HG03103 (cell line): ENCODE measurements around the gene PLA2G7.
"Not testable (repeated sequence)": the region's sequence is repeated elsewhere in the genome, so short reads cannot be mapped to it uniquely, and the experiment has no call there.

ENCODE experiments used
- ATAC-seq: cut with Tn5 transposase; IDR thresholded peaks from one replicate; pipeline ENCODE4 v1.9.1; 2021; ENCODE audit warnings: low read depth; ENCODE audit not compliant: unreplicated experiment

Gene PLA2G7

DNA sequence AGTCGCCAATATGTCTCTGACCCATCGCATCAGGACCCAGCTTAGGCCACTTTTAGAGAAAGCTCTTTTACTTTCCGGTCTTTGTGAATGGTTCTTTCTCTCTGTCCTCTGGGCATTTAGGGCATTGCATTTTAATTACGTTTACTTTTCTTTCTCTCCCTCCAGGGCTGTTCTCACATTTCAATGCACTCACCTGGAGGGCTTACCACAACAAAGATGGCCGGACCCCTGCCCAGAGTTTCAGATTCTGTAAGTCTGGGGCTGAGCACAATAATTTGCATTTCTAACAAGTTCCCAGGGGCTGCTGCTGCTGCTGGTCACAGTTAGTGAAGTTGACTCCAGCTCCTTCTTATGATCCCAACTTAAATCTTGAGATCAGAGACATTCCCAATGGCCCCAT is 14.6 kb upstream of the PLA2G7 start:
- no peak for ATAC-seq

DNA sequence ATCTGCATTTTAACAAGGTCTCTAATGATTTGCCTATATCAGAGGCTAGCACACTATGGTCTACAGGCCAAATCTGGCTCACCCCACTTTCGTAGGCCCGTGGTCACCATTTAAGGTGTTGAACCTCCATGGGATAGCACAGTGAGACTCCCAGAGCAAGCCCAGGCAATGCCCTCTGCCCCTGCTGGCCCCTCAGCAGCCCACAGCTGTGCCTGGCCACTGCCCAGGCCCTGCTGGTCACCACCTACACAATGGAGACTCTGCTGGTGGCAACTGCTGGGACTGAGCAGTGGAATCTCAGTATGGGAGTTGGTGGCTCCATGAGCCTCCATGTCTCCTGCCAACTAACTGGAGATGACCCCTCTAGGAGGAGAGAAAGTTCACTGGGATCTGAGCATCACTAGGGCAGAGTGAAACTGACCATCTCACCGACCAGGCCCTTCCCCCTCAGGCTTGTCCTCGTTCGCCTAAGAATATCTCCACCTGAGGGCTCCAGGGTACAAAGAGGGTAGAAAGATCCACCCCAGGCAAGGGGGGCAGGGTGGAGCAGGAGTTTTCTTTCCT is 13.8 kb upstream of the PLA2G7 start:
- no peak for ATAC-seq

DNA sequence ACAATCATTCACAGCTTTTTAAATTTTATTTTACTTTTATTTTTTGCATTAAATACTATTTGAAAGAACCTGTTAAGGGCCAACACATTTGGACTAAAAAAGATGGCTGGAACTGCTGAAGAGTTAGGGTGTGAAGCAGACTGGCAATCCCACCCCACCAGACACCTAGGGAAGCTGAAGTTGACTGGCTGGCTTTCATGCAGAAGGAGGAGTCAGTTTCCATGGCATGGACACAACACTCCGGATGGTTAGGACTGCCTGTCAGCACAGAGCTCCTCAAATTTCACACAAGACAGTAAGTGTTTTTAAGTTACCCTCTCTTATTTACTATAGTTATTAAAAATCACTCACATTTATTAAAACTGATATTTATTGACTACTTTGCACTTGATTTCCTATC is 11.5 kb upstream of the PLA2G7 start, which contains the start of gene ANKRD66:
TSS of gene ANKRD66 (plus strand) at position 238 of the 400 bp plus-strand sequence. CDS start 5,016 bp downstream, outside the sequence.
- ATAC-seq = no peak

DNA sequence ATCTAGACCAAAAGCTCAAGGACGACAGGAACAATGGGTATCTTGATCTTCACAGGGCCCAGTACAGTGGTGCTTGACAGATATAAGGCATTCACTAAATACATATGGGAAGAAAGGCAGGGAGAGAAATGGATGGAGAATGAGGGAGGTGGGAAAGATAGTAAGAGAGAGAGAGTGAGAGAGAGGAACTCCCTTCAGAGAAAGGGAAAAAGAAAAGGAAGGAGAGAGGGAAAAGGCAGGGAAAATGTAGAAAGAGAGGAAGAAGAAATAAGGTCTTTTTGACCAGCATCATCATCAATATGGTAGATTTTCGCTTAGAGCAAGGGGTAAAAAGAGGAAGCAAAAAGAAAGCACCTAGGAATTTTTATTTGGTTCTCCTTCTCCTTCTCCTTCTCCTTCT is 10.8 kb upstream of the PLA2G7 start:
- ATAC-seq = no peak

DNA sequence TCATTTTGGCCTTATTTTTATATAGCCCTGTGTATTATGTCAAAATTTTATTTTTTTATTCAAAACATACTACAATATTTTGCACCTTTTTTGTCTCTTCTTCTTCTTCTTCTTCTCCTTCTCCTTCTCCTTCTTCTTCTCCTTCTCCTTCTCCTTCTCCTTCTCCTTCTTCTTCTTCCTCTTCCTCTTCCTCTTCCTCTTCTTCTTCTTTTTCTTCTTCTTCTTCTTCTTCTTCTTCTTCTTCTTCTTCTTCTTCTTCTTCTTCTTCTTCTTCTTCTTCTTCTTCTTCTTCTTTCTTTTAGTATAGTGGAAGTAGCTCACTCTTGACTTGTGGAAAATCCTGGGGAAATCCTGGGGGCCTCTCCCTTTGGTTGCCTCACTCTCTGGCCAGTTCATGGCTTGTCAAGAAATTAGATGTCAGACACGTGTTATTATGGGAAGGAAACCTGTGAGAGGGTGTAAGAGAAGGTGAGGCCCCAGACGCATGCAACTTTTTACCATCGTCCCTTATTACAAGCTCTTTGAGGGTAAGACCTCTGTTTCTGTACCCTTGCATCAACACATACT is 9.1 kb upstream of the PLA2G7 start:
- not testable (repeated sequence) for ATAC-seq

DNA sequence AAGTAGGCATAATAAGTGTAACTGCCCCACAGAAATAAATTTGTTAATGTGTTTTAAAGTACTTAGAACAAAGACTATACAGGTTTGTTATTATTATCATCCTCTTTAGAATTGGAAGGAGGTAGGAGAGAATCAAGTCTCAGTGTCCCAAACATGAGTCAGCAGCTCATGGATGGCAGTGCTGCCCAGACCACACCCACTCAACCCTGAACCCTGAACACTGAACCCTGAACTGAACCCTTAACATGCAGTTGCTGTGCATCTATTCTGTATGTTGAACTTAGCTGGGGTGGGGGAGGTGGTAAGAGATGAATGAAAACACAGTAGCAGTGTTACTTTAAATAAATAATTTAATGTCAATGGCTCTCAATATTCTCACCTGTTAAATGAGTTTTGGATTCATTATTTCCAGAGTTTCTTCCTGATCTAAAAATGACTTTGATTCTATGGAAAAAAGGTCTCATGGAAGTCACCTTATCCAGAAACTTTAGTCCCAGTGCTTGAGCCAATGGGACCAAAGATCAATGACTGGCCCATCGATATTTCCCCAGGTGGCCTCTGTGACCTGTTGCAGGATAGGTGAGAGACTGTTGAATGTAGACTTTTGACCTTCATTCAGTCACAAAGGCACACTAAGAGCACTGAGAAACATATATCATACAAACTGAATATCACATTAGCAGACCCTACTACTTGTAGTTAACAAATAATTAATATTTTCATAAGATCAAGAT is 8.4 kb upstream of the PLA2G7 start:
- ATAC-seq = no peak

DNA sequence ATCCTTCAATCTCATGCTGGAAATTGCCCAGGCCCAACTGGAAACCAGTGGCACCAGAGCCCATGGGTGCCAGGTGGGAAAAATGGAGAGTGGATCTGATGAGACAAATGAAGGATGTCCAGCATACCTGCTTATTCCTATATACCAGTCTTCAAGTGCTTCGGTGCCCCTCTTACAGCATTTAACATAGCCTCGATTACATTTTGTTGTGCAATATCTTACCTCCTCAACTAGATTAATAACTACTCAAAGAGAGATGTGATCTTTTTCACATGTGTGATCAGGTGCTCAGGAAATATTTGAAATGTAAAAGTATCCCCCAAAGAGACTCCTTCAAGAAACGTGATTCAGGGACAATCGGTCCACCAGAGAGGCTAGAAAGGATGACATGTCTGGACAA is 6.7 kb upstream of the PLA2G7 start:
- ATAC-seq = no peak

DNA sequence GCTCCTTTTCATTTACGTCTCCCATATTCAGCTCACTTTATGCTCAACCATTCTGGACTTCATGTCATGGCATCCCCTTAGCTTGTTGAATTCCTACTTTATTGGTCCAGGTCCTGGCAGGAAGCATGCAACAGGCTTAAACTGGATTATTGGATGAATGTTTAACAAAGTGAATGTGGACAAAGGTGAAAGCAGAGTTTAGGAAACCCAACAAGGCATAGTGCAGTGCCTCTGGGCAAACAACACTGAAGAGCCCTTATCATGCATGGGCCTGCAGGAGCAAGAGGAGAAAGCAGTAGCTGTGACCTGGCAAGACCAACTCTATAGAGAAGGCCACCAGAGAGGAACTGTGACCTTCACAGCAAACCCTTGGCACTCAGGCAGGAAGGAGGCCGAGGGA is 6.3 kb upstream of the PLA2G7 start:
- ATAC-seq = no peak

DNA sequence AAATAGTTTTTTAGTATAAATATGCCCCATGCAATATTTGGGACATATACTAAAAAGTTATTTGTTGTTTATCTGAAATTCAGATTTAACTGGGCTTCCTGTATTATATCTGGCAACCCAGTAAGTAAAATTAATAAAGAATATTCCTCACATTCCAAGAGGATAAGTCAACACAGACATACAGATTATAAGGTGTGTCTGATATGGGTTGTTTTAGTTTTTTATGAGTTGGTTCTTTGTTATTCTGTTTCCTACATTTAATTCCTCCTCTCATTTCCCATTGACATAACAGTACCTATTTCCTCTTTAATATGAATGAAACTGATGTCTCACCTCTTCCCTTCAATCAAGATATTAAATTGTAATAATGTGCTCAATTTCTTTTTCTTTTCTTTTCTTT is 1.7 kb upstream of the PLA2G7 start:
- no peak for ATAC-seq

DNA sequence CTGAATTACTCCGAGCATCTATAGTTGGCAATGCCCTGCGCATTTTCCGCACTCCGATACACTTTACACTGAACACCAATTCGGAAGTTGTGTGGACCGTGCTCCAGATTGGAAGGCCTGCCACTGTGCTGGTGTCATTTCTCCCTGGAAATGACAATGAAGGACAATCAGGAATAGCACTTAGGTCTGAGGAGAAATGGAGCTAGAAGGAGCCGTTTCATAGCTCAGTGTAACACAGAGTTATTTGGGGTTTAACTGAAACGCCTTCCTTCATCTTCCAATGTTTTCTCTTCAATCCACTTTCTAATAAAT is 501 bp upstream of the PLA2G7 start:
- no peak for ATAC-seq

DNA sequence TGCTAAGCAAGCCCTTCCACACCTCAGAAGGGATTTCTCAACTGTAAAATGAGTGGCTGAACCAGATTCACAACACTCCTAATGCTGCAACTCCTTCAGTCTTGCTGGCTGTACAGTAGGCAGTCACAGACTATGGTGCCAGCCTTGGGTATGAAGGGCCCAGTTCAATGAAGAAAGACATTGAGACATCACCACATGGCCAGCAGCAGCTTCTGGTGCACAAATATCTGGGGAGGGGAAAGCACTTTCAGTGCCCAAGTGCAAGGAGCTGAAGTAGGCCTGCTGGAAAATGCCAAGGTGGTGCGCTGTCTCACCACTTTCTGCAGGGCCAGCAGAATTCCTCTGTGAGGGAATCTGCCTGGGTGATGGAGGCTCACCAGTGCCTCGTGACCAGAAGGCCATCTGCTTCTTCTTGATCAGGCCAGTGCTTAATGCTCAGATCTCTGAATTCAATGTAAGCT is 1.8 kb downstream of the PLA2G7 start:
- ATAC-seq = no peak

DNA sequence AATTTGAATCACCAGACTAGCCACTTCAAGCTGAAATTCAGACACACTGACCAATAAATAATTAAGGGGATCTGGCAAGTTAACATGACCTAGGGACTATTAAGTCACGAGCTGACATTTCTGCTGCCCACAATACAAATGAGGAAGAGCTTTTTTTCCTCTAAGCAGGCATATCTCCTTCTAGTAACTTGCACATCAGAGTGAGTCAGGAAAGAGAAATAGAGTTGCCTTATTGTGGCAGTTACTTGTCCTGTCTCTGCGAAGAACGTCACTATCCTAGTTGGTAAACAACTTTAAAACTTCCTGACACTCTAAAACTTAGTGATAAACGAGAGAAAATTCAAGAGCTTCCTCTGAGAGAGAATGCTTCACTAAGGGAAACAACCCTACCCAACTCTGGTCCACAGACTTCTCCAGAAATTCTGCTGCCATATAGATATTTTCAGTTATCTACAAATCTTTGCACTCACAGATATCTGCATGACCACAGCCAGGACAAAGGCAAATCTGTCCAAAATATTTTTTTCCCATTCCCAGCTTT is 4.2 kb downstream of the PLA2G7 start:
- no peak for ATAC-seq

DNA sequence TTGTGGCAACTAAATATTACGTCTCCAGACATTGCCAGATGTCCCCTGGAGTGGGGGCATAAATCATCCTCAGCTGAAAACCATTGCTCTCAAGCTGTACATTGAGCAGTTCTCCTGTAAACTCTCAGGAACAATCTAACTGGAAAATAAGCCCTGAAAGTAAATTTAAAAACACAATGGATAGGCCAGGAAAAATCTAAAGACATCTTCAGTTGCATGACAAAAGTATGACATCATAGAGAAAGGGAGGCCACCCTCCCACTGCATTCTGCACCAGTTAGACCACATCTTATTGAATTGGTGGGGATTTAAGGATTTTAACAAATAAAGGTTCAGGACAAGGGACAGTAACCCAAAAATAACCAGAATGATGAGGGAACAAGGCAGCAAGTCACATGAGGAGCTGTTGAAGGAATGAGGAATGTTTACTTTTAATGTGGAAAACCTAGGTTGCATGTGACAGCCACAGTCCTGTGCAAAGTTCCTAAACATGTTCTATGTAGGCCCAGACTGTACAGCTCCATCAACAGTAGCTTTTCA is 5.3 kb downstream of the PLA2G7 start:
- ATAC-seq = no peak

DNA sequence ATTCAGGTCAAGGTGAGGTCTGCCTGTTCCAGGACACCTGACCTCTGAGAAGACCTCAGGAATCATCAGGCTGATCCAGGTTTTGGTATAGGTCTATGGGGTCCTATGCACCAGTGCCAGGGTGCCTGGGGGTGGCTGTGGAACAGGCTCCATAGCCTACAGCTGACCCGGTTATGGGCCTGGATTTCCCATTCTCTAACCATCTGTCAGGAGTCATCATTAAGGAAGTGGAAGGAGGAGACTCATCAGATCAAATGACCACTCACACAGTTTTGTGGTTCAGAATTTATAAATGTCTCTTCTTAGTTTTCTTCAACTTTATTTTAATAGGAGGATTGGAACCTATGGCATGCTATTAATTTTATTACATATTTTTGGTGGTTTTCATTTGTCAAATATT is 14.8 kb downstream of the PLA2G7 start:
- no peak for ATAC-seq

DNA sequence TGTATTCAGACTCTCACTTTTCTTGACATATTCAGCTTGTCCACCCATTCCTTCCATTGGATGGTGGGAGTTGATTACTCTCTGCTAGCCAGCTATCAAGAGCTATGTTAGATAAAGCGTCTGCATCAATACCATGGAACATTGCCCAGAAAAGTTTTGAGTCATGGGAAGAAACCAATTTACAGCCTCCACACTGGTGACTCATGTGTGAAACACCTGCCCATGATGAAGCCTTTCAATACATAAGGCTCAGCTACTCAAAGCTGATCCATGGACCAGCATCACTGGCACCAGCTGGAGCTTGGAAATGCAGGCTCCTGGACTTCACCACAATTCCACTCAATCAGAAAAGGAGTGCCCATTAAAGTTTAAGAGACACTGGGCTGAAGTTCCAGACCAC is 16.1 kb downstream of the PLA2G7 start:
- ATAC-seq = no peak

DNA sequence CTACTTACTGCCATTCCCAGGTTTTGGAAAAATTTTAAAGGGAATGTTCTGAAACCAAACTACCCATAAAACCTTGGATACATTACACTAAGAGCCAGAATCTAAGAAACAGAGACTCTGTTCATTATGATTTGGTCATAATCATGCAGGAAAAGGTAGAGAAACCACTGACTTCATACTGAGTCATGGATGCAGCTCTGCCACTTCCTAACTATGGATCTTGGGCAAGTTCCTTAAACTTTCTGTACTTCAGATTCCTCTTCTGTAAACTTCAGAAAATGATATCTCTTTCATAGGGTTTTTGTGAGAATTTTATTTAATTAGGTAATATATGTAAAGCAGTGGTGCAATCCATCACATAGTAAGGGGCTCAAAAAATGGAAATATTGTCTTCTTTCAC is 20.0 kb downstream of the PLA2G7 start:
- ATAC-seq = no peak

DNA sequence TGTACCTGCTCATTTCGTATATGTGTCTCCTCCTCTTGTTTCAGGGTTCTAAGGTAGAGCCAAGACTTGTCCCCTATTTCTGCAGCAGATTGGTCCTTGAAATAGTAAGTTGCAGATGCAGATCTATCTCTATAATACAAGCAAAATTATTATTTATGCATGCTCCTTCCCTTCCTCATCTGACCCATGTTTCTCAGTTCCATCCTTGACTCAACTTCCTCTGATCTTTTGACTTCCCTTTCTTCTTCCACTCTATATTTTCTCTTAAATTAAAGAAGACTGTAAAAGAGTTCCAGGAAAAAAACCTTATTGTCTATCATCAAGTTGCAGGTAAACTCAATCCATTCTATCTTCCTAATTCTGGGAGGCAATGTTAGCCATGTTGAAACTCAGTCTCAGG is 23.7 kb downstream of the PLA2G7 start:
- ATAC-seq = no peak

DNA sequence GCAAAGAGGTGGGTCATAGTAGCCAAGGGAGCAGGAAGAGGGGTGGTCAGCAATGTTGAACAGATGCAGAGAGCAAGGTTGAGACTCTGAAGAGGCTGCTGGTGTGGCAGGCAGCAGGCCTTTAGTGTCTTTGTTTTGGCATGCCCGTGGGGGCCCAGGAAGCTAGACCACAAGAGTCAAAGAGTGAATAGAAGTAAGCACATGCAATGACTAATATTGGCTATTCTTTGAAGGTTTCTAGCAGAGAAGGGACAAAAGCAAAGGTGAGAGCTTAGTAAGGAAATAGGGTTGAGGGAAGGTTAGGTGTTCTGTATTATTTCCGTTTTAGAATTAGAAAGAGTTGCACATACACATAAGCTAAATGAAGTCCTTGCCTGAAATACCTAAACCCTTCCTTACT is 28.7 kb downstream of the PLA2G7 start:
- no peak for ATAC-seq

DNA sequence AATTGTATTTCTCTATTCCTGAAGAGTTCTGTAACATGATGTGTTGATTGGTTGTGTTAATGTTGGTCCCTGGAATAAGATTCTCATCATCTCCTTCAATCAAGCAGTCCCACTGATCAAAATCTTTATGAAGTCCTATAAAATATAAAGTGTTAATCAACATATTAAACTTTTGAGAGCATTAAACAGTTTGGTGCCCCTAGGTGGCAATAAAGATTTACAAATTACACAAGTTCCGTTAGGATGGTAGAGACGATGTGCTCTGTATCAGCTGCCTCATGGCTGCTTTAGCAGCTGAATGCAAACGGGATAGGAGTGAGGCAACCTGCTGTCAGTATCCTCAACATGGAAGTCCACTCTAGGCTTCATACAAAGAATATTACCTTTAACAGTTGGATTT is 30.6 kb downstream of the PLA2G7 start:
- no peak for ATAC-seq

DNA sequence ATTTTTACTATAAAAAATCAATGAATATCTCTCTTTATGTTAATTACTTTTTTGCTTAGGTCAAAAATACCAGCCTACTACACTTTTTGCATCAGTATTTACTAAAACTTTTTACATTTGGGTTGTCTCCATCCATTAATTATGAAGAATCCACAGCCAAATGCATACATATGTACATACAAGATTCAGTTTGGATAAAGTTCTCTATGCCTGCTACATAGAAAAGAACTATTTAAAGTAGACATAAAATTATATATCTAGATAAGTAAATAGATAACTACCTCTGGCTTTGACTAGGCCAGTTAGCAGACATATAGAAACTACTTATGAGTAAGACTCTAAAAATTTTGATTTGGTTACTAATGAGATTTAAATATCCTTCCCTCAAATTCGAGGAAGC is 35.2 kb downstream of the PLA2G7 start:
- ATAC-seq = no peak

DNA sequence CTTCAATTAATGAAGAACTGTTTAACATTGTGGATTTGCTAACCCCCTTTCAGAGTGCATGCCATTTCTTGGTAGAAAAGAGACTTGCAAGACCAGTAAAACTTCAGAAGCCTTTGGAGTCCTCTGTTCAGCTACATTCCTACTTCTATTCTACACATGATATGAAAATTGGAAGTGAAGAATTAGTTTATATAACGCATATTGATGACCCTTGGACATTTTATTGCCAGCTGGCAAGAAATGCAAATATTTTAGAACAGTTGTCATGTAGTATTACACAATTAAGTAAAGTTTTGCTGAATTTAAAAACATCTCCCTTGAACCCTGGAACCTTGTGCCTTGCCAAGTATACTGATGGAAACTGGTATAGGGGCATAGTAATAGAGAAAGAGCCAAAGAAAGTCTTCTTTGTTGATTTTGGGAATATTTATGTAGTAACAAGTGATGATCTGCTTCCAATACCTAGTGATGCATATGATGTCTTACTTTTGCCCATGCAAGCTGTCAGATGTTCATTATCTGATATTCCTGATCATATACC is 44.2 kb downstream of the PLA2G7 start:
- ATAC-seq = no peak
